GM12801 (cell line): ENCODE measurements around the gene NCAN.

ENCODE experiments used
- TF ChIP-seq, protein P1 (sequence below): IDR thresholded peaks from one replicate; pipeline ENCODE4 v1.5.1; 2011; ENCODE audit warnings: control low read depth; ENCODE audit not compliant: insufficient read length; ENCODE audit errors: extremely low read depth

NCAN gene

DNA sequence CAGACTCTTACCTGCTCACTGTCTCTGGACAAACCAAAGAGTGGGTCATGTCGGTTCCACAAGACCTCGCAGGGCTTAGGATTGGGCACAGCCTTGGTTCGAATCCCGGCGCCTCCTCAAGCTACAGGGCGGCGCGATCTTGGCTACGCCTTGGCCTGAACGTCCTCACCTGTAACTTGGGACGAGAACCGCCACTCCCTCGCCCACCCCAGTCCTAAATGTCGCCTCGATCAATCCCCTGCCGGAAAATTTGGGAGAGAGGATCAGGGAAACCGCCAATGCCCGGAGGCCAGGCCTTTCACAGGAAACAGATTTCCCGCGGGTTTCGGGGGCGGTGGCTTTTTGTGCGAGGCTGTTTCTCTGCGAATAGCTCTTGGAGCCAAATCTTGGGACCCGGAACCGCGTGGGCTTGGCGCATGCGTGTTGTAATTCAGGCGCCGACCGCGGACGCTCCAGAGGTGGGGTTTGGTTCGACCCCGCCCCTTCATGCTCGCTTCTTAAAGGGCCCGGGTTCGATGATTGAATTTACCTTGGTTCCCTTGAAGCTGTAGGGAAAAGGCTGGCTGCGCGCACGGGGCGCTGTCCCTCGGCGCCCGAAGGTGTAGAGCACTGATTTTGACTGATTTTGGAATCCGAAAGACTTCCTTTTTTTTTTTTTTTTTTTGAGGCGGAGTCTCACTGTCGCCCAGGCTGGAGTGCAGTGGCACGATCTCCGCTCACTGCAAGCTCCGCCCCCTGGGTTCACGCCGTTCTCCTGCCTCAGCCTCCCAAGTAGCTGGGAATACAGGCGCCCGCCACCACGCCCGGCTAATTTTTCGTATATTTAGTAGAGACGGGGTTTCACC lies 8.5 kb upstream of the NCAN start, which contains the start of gene NR2C2AP:
TSS of gene NR2C2AP (minus strand) at position 403 of the 845 bp plus-strand sequence. CDS start at position 49, 354 bp downstream.
- TF ChIP-seq, protein P1, sequence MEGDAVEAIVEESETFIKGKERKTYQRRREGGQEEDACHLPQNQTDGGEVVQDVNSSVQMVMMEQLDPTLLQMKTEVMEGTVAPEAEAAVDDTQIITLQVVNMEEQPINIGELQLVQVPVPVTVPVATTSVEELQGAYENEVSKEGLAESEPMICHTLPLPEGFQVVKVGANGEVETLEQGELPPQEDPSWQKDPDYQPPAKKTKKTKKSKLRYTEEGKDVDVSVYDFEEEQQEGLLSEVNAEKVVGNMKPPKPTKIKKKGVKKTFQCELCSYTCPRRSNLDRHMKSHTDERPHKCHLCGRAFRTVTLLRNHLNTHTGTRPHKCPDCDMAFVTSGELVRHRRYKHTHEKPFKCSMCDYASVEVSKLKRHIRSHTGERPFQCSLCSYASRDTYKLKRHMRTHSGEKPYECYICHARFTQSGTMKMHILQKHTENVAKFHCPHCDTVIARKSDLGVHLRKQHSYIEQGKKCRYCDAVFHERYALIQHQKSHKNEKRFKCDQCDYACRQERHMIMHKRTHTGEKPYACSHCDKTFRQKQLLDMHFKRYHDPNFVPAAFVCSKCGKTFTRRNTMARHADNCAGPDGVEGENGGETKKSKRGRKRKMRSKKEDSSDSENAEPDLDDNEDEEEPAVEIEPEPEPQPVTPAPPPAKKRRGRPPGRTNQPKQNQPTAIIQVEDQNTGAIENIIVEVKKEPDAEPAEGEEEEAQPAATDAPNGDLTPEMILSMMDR, result no peak

DNA sequence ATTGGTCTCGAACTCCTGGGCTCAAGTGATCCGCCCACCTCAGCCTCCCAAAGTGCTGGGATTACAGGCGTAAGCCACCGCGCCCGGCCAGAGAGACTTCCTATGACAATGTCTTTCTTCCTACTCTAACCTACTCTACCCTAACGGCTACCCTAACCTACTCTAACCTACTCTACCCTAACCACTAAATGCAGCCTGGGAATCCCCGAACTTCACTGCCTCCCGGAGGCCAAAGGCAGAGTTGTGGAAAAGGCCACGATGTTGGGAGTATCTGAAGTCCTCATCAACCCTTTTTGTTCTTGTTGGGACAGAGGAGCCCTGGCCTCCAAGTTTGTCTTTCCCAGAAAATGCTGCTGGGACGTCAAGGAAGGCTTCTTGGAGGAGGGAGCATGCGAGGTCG lies 7.6 kb upstream of the NCAN start:
- TF ChIP-seq, protein P1, result no peak

DNA sequence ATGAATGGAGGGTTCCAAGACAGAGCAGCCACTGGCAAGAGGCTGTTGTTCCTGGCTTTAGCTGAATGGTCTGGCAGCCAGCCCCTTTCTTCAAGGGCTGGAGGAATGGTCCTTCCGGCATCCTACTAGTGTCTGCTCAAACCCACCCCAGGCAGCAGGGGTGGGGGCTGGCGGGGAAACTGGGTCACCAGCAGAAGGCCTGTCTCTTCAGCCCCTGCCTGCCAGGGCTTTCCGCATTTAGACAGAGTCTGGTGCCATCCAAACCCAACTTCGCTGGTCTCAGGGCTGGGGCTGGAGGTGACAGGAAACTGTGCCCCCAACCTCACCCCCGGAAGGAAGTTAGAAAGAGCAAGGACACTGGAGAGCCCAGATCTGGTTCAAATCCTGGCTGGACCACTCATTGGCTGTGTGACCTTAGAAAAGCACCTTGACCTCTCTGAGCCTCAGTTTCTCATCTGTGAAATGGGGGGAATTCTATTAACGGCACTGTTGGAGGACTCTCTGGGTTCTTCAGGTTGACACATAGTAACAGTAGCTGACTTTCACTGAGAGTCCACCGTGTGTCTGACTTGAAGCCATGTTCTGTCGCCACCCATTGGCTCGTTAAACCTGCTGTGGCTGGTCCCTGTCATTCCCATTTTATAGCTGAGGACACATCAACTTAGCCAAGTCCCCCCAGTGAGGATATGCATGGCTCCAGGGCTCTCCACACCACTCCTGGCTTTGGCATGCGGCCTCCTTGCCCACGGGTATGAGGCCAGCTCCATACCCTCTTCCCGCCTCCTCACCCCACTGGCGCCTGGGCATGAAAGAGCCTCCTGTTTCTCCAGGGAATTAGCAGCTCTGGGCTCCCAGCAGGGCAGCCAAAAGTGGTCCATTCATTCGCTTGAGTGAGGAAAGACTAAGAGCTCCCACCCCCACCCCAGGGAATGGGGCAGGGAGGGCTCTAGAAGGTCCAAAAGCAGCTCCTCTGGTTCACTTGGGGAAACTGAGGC lies 6.0 kb upstream of the NCAN start:
- TF ChIP-seq, protein P1, result no peak

DNA sequence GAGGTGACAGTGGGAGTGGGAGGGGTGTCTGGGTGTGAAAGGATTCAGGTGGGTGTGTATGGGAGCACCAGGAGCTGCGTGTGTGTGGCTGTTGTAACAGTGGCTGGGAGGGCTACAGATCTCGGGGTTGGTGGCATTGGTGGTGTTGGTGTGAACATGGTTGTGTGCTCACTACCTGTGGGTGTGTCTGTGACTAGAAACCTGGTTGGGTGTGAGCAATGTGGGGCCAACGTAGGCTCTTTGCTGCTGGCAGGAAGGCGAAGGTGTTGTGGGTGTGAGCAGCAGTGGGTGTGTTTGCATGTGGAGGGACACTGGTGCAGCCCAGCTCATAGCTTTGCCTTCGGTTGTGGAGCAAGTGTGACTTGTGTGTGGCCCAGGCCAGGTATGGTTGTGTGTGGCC lies 4.8 kb upstream of the NCAN start:
- TF ChIP-seq, protein P1, result no peak

DNA sequence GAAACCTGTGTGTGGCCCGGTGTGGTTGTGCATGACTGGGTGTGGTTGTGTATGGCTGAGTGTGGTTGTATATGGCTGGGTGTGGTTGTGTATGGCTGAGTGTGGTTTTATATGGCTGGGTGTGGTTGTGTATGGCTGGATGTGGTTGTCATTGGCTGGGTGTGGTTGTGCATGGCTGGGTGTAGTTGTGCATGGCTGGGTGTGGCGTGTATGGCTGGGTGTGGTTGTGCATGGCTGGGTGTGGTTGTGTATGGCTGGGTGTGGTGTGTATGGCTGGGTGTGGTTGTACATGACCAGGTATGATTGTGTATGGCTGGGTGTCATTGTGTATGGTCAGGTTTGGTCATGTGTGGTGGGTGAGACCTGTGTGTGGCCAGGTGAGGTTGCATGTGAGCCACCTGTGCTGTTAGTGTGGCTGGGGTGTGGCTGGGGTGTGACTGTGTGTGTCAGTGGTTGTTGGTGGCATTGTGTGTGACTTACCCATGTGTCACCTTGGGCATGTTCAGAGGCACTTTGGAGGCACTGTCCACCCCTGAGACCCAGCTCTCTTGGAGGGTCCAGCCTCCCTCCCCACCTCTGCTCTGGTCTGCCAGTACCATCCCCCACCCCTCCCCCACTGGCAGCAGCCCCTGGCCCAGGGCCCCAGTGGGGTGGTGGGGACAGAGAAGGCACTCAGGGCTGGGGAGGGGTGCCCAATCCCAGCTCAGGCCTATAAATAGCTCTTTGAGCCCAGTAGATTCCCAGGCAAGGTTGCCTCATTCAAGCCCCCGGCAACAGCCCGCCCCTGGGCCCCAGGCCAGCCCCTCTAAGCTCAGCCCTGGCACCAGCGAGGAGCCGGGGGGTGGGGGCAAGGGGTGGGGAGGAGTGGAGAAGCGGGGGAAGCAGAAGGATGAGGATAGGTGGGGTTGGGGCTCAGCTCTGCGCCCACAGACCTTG lies 3.9 kb upstream of the NCAN start:
- TF ChIP-seq, protein P1, result no peak

DNA sequence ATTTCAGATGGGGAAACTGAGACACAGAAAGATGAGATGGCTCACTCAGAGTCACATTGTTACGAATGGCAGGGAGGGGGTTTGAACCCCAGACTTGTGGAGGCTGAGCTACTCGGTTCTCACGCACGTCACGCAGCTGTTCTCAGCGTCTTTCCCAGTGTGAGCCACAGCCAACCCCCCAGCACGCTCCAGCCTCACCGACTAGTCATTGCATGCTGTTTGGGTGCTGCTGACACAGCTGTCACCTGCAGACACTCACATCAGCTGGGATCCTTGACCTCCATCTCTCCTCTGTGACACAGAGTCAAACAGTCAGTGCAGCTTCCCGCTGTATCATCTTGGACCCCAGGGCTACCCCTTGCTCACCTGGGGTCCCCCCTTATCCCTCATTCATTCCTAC lies 2.4 kb upstream of the NCAN start:
- TF ChIP-seq, protein P1, result no peak
